ENCODE measurements around the gene AGPAT4. TPM values are rescaled to one million over a fixed set of nuclear protein-coding genes. Genes with fewer than 3 reads are reported as not detected.

The AGPAT4 gene
- total RNA-seq, 1 donor from 2014 or later: 2.2 TPM

DNA sequence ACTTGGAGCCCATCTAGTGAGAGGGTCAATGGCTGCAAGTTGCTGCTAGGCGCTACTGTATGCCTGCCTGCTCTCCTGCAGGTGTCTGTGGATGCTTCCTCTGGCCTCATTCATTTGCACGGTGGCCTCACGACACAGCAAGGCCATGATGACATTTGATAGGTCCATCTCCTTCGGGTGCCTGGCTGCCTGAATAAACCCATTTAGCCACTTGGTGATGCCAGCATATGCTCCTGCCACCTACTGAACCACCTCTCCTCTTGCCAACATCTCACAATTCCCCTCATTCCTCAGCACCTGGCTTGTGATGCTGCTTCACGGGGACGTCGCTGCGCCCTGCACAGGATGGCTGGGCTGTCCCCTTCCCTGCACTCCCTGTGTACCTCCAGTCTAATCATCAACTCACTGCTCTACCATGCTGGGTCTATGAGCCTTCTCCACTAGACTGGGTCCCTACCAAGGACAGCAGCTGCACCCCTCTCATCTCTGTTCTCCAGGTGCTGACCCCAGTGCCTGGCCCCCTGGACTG, 51.1 kb downstream of the AGPAT4 start:
- H3K27ac ChIP-seq (replicated peaks): no peak overlapping the region
- H3K36me3 ChIP-seq: no peaks in the 10 kb centered on the region
- TF ChIP-seq, protein P1, sequence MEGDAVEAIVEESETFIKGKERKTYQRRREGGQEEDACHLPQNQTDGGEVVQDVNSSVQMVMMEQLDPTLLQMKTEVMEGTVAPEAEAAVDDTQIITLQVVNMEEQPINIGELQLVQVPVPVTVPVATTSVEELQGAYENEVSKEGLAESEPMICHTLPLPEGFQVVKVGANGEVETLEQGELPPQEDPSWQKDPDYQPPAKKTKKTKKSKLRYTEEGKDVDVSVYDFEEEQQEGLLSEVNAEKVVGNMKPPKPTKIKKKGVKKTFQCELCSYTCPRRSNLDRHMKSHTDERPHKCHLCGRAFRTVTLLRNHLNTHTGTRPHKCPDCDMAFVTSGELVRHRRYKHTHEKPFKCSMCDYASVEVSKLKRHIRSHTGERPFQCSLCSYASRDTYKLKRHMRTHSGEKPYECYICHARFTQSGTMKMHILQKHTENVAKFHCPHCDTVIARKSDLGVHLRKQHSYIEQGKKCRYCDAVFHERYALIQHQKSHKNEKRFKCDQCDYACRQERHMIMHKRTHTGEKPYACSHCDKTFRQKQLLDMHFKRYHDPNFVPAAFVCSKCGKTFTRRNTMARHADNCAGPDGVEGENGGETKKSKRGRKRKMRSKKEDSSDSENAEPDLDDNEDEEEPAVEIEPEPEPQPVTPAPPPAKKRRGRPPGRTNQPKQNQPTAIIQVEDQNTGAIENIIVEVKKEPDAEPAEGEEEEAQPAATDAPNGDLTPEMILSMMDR (IDR thresholded peaks at IDR 0.05; ENCODE audit: borderline replicate concordance): no peak
- H3K27me3 ChIP-seq (ENCODE audit: low read depth): no peaks in the 10 kb centered on the region
- DNase-seq: no peak
- peaks cover 18% of the 10 kb centered on the region for H3K4me1 ChIP-seq
- no peaks in the 10 kb centered on the region for H3K9me3 ChIP-seq (replicated peaks)
- intact Hi-C loops (cut with micrococcal nuclease): no loop called here
- no peak overlapping the region for H3K4me3 ChIP-seq

DNA sequence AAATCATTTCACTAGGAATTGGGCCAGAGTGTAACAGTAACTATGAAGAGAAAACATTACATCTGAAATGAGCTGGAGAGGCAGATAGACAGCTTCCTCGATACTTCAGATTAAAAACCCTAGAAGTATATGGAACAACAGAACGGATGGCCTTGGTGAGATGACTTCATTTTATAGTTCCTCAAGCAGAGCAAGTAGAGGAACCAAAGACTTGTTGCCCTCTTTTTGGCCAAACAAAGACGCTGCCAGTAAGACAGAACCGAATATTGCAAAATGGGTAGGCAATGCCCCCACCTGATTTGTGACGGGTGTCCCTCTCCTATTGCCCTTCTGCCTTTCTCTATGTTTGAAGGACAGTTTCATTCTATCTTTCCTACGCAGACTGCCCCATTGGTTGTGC, 53.5 kb downstream of the AGPAT4 start:
- H3K9me3 ChIP-seq (replicated peaks): no peaks in the 10 kb centered on the region
- TF ChIP-seq, protein P1 (IDR thresholded peaks at IDR 0.05; ENCODE audit: borderline replicate concordance): no peak
- H3K27me3 ChIP-seq (ENCODE audit: low read depth): no peaks in the 10 kb centered on the region
- intact Hi-C loops (cut with micrococcal nuclease): no loop called here
- H3K4me3 ChIP-seq: no peak overlapping the region
- H3K4me1 ChIP-seq: no peaks in the 10 kb centered on the region
- H3K27ac ChIP-seq (replicated peaks): no peak overlapping the region
- H3K36me3 ChIP-seq: no peaks in the 10 kb centered on the region
- no peak for DNase-seq

DNA sequence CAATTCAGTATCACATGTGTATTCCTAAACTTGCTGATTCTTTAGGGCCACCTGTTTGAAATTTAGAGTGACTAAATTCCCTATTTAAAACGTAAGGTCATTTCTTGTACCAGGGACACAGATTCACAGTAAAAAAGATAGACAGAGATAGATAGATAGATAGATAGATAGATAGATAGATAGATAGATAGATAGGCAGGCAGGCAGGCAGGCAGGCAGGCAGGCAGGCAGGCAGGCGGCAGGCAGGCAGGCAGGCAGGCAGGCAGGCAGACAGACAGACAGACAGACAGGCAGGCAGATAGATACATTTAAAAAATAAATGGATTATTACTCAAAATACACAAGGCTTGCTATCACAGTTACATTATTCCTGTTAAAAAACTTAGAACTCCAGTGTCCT, 54.2 kb downstream of the AGPAT4 start:
- Histone ChIP-seq H3K27me3 (ENCODE audit: low read depth) (no peaks in the 10 kb centered on the region), H3K9me3 (replicated peaks) (no peaks in the 10 kb centered on the region), H3K27ac (replicated peaks) (no peak overlapping the region), H3K36me3 (no peaks in the 10 kb centered on the region), H3K4me3 (no peak overlapping the region), H3K4me1 (no peaks in the 10 kb centered on the region)
- no peak for DNase-seq
- intact Hi-C loops (cut with micrococcal nuclease): no loop called here
- TF ChIP-seq, protein P1 (IDR thresholded peaks at IDR 0.05; ENCODE audit: borderline replicate concordance): no peak

DNA sequence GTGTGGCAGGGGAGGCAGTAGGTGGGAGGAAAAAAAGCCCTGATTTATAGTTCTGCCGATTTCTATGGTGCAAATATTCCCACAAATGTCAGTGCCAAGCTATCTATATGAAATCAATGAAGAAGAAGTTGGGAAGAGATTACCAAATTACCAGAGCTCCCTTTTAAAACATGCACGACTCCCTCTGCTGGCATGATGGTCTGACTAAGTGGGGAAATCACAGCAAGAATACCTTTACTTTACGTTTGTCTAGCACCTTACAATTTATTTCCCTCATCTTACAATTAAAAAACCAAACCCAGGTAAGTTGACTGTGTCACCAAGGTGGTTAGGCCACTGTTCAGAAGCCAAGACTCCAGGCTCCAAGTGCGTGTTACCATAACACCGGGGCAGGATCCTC, 55.6 kb downstream of the AGPAT4 start:
- no peak for DNase-seq
- no peaks in the 10 kb centered on the region for H3K4me1 ChIP-seq
- H3K36me3 ChIP-seq: no peaks in the 10 kb centered on the region
- H3K27ac ChIP-seq (replicated peaks): no peak overlapping the region
- intact Hi-C loops (cut with micrococcal nuclease): no loop called here
- no peak overlapping the region for H3K4me3 ChIP-seq
- TF ChIP-seq, protein P1 (IDR thresholded peaks at IDR 0.05; ENCODE audit: borderline replicate concordance): peak; percentile 13
- H3K27me3 ChIP-seq (ENCODE audit: low read depth): no peaks in the 10 kb centered on the region
- no peaks in the 10 kb centered on the region for H3K9me3 ChIP-seq (replicated peaks)

DNA sequence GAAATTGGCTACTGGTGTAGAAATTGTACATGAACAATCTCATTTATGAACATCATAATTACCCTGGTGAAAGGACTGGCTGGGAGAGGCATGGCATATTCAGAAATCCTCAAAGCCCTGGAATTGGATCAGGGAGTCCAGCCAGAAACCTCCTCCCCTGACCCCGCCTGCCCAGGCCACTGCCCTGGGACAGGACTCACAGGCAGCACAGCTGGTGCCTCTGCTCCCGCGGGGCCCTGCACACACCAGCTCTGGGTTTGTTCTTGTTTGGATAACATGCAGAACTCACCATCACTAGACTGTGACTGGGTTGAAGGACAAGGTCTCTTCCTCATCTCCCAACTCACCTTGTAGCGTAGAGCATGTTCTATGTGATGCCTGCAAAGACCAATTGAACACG, 56.2 kb downstream of the AGPAT4 start:
- Histone ChIP-seq H3K27ac (replicated peaks) (no peak overlapping the region), H3K4me3 (no peak overlapping the region), H3K27me3 (ENCODE audit: low read depth) (no peaks in the 10 kb centered on the region), H3K9me3 (replicated peaks) (no peaks in the 10 kb centered on the region), H3K4me1 (no peaks in the 10 kb centered on the region), H3K36me3 (no peaks in the 10 kb centered on the region)
- no peak for DNase-seq
- TF ChIP-seq, protein P1 (IDR thresholded peaks at IDR 0.05; ENCODE audit: borderline replicate concordance): no peak
- intact Hi-C loops (cut with micrococcal nuclease): no loop called here
